ENCODE measurements around the gene RET.

Gene RET

GRCh38 chr10:43121444-43121843 lies 44.6 kb downstream of the RET start:
- Histone ChIP-seq H3K27ac (peak overlapping the region in 1 of 2 donors; percentile 47), H3K4me3 (no peak overlapping the region)
- DNase-seq (ENCODE audit: low spot score), result peak; percentile 64
- TF ChIP-seq, protein P1, sequence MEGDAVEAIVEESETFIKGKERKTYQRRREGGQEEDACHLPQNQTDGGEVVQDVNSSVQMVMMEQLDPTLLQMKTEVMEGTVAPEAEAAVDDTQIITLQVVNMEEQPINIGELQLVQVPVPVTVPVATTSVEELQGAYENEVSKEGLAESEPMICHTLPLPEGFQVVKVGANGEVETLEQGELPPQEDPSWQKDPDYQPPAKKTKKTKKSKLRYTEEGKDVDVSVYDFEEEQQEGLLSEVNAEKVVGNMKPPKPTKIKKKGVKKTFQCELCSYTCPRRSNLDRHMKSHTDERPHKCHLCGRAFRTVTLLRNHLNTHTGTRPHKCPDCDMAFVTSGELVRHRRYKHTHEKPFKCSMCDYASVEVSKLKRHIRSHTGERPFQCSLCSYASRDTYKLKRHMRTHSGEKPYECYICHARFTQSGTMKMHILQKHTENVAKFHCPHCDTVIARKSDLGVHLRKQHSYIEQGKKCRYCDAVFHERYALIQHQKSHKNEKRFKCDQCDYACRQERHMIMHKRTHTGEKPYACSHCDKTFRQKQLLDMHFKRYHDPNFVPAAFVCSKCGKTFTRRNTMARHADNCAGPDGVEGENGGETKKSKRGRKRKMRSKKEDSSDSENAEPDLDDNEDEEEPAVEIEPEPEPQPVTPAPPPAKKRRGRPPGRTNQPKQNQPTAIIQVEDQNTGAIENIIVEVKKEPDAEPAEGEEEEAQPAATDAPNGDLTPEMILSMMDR (IDR thresholded peaks at IDR 0.05), result no peak

DNA sequence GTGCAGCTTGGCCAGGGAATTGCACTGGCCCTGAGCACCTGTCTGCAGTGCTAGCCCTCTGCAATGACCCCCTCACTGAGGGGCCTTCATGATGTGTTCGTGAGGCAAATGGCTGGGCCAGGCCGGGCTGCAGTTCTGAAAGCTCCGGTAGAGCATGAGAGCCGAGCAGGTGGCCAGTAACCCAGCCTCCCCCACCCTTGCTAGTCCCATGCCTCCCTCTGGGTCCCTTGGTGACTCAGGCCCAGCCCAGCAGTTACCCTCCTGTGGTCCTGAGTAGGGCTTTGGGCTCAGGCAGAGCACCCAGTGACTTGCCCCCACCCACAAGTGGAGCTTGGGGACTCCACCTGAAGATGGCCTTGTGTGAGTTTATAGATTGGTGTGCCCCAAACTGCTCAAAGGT lies 45.2 kb downstream of the RET start:
- Histone ChIP-seq H3K4me3 (no peak overlapping the region), H3K27ac (peak overlapping the region in 1 of 2 donors; percentile 47)
- TF ChIP-seq, protein P1 (IDR thresholded peaks at IDR 0.05), result no peak
- DNase-seq (ENCODE audit: low spot score), result peak; percentile 57

GRCh38 chr10:43122826-43123225 lies 46.0 kb downstream of the RET start:
- DNase-seq (ENCODE audit: low spot score), result no peak
- TF ChIP-seq, protein P1 (IDR thresholded peaks at IDR 0.05), result no peak

GRCh38 chr10:43123361-43124093 lies 46.7 kb downstream of the RET start:
- Histone ChIP-seq H3K4me3 (no peak overlapping the region), H3K27ac (no peak overlapping the region)
- DNase-seq (ENCODE audit: low spot score), result peak; percentile 70
- TF ChIP-seq, protein P1 (IDR thresholded peaks at IDR 0.05), result no peak

More at GRCh38 chr10:43122826-43123225, 46.0 kb downstream of the RET start:
- H3K4me3 ChIP-seq, result no peak overlapping the region
- no peak overlapping the region for H3K27ac ChIP-seq

GRCh38 chr10:43124094-43124521 lies 47.2 kb downstream of the RET start:
- DNase-seq (ENCODE audit: low spot score), result peak; percentile 36
- Histone ChIP-seq H3K4me3 (no peak overlapping the region), H3K27ac (no peak overlapping the region)
- TF ChIP-seq, protein P1 (IDR thresholded peaks at IDR 0.05), result no peak

DNA sequence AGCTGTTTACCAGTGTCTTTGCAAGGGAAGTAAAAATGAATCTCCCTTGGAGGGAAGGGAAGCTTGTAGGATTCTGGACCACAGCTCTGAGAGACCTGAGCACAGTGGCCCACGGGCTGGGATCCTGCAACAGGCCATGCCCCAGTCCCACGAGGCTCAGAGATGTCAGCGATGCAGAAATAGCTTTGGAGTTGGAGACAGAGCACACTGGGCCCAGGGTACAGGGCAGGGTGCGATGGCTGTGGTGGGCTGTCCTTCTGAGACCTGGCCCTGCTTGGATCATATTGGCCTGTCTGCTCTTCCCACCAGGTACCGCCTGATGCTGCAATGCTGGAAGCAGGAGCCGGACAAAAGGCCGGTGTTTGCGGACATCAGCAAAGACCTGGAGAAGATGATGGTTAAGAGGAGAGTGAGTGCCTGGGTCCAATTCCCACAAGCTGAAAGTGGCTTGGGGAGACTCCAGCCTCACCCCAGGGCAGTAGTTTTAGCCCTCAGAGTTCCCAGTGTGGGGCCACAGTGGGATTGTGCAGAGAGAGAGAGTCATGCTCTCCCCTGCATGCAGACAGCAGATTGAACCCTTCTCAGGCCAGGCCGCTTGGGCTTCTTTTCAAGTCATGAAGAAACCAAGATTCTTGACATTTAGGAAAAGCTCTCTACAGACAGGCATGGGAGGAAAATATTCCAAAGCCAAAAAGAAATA lies 47.9 kb downstream of the RET start:
- Histone ChIP-seq H3K27ac (no peak overlapping the region), H3K4me3 (no peak overlapping the region)
- DNase-seq (ENCODE audit: low spot score), result peak; percentile 45
- TF ChIP-seq, protein P1 (IDR thresholded peaks at IDR 0.05), result no peak

Data from coronary artery (tissue), 2 donors.